Measurements from ENCODE around the gene CALY. TPM values are rescaled to one million over a fixed set of nuclear protein-coding genes. Genes with fewer than 3 reads are reported as not detected.

The CALY gene
- total RNA-seq, 2 donors from 2014 or later: 9.4 TPM; not detected in 1

DNA sequence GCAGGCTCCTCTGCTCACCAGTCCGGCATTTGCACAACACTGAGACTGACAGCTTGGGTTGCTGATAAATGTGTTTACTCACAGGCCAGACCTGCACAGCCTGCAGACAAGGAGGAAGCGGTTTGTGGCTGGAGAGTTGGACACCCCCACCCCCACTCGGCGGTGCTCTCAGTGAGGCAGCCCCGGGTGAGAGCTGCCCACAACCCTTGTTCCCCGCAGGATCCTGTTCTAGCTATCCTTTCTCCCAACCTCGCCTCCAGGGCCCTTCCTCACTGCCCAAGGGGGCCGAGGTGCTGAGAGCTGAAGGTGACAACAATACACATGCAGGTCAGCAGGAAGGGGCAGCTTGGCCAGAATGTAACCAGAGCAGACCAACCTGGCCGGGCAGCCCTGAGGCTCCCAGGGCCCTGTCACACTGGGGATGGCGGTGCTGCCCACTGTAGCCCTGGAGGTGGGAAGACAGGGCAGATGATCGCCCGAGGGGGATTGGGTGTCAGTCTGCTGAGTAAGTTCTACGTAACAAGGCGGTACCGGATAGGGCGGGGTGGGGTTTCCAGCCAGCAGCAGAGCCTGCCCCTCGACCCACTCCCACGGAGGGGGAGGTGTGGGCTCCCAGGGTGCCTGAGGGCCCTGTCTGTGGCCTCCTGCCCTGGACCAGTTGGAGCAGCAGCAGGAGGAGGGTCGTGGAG is 58.0 kb downstream of the CALY start:
- intact Hi-C loops (cut with DNase I): no loop called here
- Histone ChIP-seq H3K4me3 (no peak overlapping the region), H3K9me3 (no peaks in the 10 kb centered on the region), H3K36me3 (peaks cover 5 to 21% of the 10 kb centered on the region in 2 donors), H3K27ac (peak overlapping the region; percentile 41 to 73), H3K27me3 (replicated peaks; ENCODE audit: insufficient read depth) (no peaks in the 10 kb centered on the region), H3K4me1 (replicated peaks) (peaks cover 6% of the 10 kb centered on the region)
- WGBS: 69% methylated on average over 19 of the region's 19 CpGs
- TF ChIP-seq POLR2A (IDR thresholded peaks at IDR 0.05) (no peak), POLR2AphosphoS5 (IDR thresholded peaks at IDR 0.05) (peak; percentile 62), CTCF (IDR thresholded peaks at IDR 0.05) (no peak)
- peak; percentile 69 for DNase-seq (ENCODE audit: low spot score)

- Histone ChIP-seq H3K4me1 (replicated peaks) (peaks cover 6% of the 10 kb centered on the region), H3K9me3 (no peaks in the 10 kb centered on the region), H3K27ac (peak overlapping the region; percentile 41 to 73), H3K4me3 (no peak overlapping the region), H3K27me3 (replicated peaks; ENCODE audit: insufficient read depth) (no peaks in the 10 kb centered on the region), H3K36me3 (peaks cover 5 to 16% of the 10 kb centered on the region in 2 donors)
- TF ChIP-seq POLR2A (IDR thresholded peaks at IDR 0.05): no peak
- no peak for TF ChIP-seq POLR2AphosphoS5 (IDR thresholded peaks at IDR 0.05)
- no peak for TF ChIP-seq CTCF (IDR thresholded peaks at IDR 0.05)
- intact Hi-C loops (cut with DNase I): no loop called here
- no peak for DNase-seq (ENCODE audit: low spot score)
- WGBS: 80% methylated on average over 12 of the region's 12 CpGs
These were observed 58.6 kb downstream of the CALY start for GRCh38 chr10:133277993-133278576.

GRCh38 chr10:133277277-133277992 is 59.3 kb downstream of the CALY start:
- intact Hi-C loops (cut with DNase I): no loop called here
- H3K4me1 ChIP-seq (replicated peaks): peaks cover 6% of the 10 kb centered on the region
- no peak overlapping the region for H3K4me3 ChIP-seq
- H3K27ac ChIP-seq: peak overlapping the region in 1 of 2 donors; percentile 73
- H3K27me3 ChIP-seq (replicated peaks; ENCODE audit: insufficient read depth): no peaks in the 10 kb centered on the region
- no peak for DNase-seq (ENCODE audit: low spot score)
- peaks cover 5 to 9% of the 10 kb centered on the region in 2 donors for H3K36me3 ChIP-seq
- no peaks in the 10 kb centered on the region for H3K9me3 ChIP-seq
- TF ChIP-seq POLR2A (IDR thresholded peaks at IDR 0.05): no peak
- TF ChIP-seq POLR2AphosphoS5 (IDR thresholded peaks at IDR 0.05): no peak
- TF ChIP-seq CTCF (IDR thresholded peaks at IDR 0.05): no peak
- WGBS: 68% methylated on average over 25 of the region's 25 CpGs

DNA sequence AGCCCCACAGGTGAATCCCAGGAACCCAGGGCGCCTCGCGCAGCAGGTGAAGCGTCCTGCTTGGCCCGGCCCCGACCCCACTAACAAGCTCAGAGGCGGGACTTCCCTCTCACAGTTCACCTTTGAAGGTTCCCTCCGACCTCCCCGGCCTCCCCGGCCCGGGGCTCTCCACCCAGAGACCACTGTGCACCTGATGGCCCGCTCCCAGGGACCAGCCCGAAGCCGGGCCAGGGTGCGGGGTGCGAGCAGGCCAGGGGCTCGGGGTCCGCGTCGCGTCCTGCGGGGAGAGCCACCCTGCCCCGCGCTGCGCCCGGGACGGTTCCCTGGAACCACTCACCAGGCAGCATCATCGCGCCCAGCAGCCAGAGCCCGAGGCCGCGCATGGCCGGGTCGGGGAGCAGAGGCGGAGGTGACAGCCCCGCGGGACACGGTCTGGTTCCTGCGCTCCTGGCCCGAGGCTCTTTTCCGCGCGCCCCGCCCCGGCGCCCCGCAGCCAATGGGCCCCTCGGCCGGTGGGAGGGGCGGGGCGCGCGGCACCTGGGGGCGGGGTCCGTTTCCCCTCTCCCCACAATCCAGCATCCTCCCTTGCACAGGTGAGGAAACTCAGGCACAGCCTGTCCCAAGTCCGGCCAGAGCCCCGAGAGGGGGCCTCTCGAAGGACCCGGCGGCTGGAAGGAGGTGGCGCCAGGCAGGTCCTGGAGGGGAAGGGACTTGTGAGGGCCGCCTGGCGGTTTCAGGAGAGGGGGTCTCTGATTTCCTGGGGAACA is 60.1 kb downstream of the CALY start, which contains the start of gene ADAM8:
Gene ADAM8, minus strand, starts transcription at position 434 of the 767 bp plus-strand sequence. Its CDS starts 51 bp downstream, at position 383.
- DNase-seq (ENCODE audit: low spot score): no peak

DNA sequence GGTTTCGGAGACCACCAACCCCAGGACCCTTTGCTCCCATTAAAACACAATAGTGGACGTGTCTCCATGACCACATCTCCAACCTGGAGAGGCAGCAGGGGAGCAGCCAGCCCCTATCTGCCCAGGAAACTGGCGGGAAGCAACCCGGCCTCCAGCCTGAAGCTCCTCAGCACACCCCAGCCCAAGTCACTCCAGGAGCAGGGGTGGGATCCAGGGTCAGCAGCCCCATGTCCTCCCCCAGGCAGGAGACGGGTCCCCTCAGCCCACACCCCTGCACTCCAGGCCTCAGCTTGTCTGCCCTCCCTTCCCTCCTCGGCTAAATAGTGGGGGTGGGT is 60.6 kb downstream of the CALY start:
- H3K27ac ChIP-seq: no peak overlapping the region
- intact Hi-C loops (cut with DNase I): no loop called here
- TF ChIP-seq POLR2A (IDR thresholded peaks at IDR 0.05) (no peak), CTCF (IDR thresholded peaks at IDR 0.05) (no peak), POLR2AphosphoS5 (IDR thresholded peaks at IDR 0.05) (no peak)

More for the DNA sequence above, 60.1 kb downstream of the CALY start, which contains the start of gene ADAM8:
- WGBS: 11% methylated on average over 9 of the region's 63 CpGs
- Histone ChIP-seq H3K4me1 (replicated peaks) (peaks cover 6% of the 10 kb centered on the region), H3K9me3 (no peaks in the 10 kb centered on the region), H3K36me3 (peaks cover under 1 to 5% of the 10 kb centered on the region in 2 donors), H3K27me3 (replicated peaks; ENCODE audit: insufficient read depth) (no peaks in the 10 kb centered on the region), H3K27ac (peak within 1 kb of the TSS in 1 of 2 donors; percentile 73), H3K4me3 (peak within 1 kb of the TSS; percentile 4 to 28)
- intact Hi-C loops (cut with DNase I): no loop called here
- TF ChIP-seq POLR2AphosphoS5 (IDR thresholded peaks at IDR 0.05) (no peak), POLR2A (IDR thresholded peaks at IDR 0.05) (peak; percentile 6)

More for the DNA sequence above, 60.6 kb downstream of the CALY start:
- no peaks in the 10 kb centered on the region for H3K9me3 ChIP-seq
- H3K4me3 ChIP-seq: peak overlapping the region; percentile 4 to 28
- no peak for DNase-seq (ENCODE audit: low spot score)
- H3K27me3 ChIP-seq (replicated peaks; ENCODE audit: insufficient read depth): no peaks in the 10 kb centered on the region
- peaks cover 6% of the 10 kb centered on the region for H3K4me1 ChIP-seq (replicated peaks)
- peaks cover 0 to 5% of the 10 kb centered on the region in 2 donors for H3K36me3 ChIP-seq
- 29% methylated on average over 5 of the region's 6 CpGs for WGBS
